LNCAP (cell line): ENCODE results near the gene KLHL28.

Experiments
- CTCF ChIP-seq: fragments of 450-650 bp; IDR thresholded peaks from 2 replicates; pipeline ENCODE4 v1.5.1; 2017; ENCODE audit warnings: mild to moderate bottlenecking

Gene KLHL28

DNA sequence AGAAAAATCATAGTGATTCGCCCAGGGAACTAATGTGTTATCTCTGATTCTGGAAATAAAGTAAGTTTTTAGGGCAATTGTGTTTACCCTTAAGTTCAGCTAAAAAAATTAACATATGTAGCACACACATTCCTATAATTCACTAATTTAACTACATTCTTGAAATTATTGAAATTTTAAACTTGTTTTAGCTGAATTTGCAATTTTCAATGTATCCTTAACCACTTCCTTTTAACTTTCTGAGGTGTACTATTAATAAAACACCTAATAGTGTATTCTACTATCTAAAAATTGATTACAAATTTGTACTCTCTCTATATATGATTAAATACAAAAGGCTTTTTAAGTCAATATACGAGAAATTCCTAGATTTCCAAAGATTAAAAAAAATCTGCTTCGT, 2.2 kb downstream of the KLHL28 start:
- TF ChIP-seq CTCF = no peak

DNA sequence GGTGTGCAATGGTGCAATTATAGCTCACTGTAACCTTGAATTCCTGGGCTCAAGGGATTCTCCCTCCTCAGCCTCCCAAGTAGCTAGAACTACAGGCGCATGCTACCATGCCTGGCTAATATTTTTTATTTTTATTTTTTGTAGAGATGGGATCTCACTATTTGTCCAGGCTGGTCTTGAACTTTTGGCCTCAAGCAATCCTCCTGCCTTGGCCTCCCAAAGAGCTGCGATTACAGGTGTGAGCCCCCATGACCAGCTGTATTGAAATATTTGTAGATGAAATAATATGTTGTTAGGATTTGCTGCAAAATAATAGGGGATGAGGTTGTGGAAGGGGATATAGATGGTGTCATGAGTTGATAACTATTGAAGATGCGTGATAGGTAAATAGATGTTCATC, 4.9 kb downstream of the KLHL28 start:
- no peak for TF ChIP-seq CTCF

- no peak for TF ChIP-seq CTCF
Observed at GRCh38 chr14:44955528-44955927, 6.2 kb downstream of the KLHL28 start.

GRCh38 chr14:44954750-44955149, 7.0 kb downstream of the KLHL28 start:
- TF ChIP-seq CTCF = no peak

DNA sequence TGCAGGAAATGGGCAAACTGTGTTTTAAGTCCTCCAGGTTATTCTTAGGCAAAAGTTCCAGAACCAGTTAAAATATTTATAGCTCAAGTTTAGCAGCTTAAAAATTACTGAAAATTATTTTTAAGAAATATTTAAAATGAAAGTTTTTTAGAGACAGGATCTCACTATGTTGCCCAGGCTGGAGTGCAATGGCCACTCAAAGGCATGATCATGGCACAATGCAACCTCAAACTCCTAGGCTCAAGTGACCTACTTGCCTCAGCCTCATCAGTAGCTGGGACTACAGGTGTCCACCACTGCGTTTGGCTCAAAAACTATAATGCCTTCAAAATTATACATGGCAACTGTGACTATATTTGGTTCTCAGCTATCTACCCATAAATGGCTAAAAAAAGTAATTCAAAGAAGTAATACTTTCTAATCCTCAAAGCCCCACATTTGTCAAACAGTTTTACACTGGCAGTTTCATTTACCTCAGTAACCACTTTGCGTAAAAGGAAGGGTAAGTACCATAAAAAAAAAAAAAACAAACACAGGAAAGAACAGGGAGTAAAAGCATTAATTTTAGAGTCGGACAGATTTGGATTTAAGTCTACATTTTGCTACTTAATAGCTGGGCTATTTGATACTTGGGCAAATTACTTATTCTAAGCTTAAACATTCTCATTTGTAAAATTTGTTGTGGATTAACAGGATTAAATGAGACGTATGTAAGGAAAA, 9.2 kb downstream of the KLHL28 start:
- no peak for TF ChIP-seq CTCF

DNA sequence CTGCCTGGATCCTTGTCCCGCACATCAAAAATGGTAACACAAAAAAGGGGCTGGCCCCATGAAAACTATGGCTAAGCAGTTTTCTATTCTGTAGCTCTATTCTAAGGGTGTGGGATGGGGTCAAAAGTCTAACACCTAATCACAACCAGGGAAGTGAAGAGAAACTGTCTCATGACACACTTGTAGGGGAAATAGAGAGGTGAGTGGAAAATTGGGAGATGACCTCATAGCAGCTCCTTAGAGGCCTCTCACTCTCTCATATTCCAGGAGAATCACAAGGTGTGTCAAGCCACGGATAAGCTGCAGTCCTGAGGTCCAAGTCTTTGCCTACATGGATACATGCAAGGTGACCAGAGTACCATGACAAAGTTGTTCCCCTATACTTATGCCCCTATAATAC, 10.7 kb downstream of the KLHL28 start:
- no peak for TF ChIP-seq CTCF

DNA sequence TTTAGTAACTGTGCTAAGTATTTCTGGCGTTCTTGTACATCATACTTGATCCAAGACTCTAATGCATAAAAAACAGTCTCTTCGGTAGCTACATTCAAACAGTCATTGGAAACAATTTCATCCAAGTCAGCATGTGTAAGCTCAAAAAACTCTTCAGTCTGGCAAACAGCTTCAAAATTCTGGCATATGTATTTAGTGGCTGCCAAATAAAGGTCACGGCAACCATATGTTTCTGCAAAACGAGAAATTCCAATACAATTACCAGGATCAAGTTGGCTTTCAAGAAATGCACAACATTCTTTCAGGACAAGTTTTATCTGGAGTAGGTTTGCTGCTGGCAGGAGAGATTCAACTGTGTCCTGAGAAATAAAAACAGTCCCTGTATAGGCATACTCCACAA, 16.5 kb downstream of the KLHL28 start:
- TF ChIP-seq CTCF = no peak

GRCh38 chr14:44944107-44944506, 17.6 kb downstream of the KLHL28 start:
- TF ChIP-seq CTCF = no peak
